ENCODE data around the gene NPAT. TPM values are rescaled to one million over a fixed set of nuclear protein-coding genes. Genes with fewer than 3 reads are reported as not detected.

The NPAT gene
- polyA plus RNA-seq, 1 donor from 2014 or later, result 10.8 TPM

DNA sequence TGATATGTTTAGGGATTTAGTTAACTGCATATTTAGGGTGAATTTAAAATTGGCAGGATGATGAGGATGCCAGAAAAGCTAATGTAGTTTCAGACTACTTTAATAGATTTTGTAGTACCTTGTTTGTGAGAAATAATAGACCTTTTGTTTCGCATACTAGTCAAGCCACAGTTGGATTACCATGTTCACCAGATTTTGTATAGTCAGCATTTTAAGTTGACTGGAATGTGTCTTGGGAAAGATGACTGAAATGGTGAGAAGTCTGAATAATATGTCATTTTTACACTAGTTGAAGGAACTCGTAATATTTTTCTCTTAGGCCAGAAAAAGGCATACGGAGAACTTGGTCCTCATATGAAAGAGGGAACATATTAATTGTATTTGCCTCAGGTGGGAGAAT, 23.9 kb upstream of the NPAT start:
- no peaks in the 10 kb centered on the region for H3F3A ChIP-seq (ENCODE audit: insufficient read depth, low read length, poor library complexity, severe bottlenecking)
- H3K9me2 ChIP-seq (ENCODE audit: insufficient read depth, low read length), result no peaks in the 10 kb centered on the region
- no peak overlapping the region for H2AFZ ChIP-seq (ENCODE audit: low read depth, low read length)
- no peak overlapping the region for H3K27ac ChIP-seq (ENCODE audit: low read length)
- no peaks in the 10 kb centered on the region for H3K79me2 ChIP-seq (replicated peaks; ENCODE audit: insufficient read depth, low read length)
- H4K20me1 ChIP-seq (ENCODE audit: insufficient read depth), result no peaks in the 10 kb centered on the region
- H3K9me3 ChIP-seq (ENCODE audit: low read length), result no peaks in the 10 kb centered on the region
- no peak overlapping the region for H3K4me3 ChIP-seq (ENCODE audit: low read length)
- no peak overlapping the region for H3K9ac ChIP-seq (ENCODE audit: low read length)
- H3K27me3 ChIP-seq (ENCODE audit: insufficient read depth, low read depth, low read length), result no peaks in the 10 kb centered on the region
- H3K36me3 ChIP-seq (ENCODE audit: insufficient read depth, low read length), result no peaks in the 10 kb centered on the region
- TF ChIP-seq TAF1 (IDR thresholded peaks at IDR 0.05; ENCODE audit: low read depth) (no peak), SMC3 (conservative IDR thresholded peaks at IDR 0.05; ENCODE audit: poor library complexity) (no peak), EZH2 (IDR thresholded peaks at IDR 0.05; ENCODE audit: borderline replicate concordance, insufficient read depth, low read length, poor library complexity, severe bottlenecking) (no peak), MXI1 (conservative IDR thresholded peaks at IDR 0.05; ENCODE audit: poor library complexity, severe bottlenecking) (no peak), EP300 (conservative IDR thresholded peaks at IDR 0.05; ENCODE audit: poor library complexity, severe bottlenecking) (no peak), RAD21 (conservative IDR thresholded peaks at IDR 0.05) (no peak), POLR2AphosphoS5 (IDR thresholded peaks at IDR 0.05) (no peak)
- TF ChIP-seq, protein P1, sequence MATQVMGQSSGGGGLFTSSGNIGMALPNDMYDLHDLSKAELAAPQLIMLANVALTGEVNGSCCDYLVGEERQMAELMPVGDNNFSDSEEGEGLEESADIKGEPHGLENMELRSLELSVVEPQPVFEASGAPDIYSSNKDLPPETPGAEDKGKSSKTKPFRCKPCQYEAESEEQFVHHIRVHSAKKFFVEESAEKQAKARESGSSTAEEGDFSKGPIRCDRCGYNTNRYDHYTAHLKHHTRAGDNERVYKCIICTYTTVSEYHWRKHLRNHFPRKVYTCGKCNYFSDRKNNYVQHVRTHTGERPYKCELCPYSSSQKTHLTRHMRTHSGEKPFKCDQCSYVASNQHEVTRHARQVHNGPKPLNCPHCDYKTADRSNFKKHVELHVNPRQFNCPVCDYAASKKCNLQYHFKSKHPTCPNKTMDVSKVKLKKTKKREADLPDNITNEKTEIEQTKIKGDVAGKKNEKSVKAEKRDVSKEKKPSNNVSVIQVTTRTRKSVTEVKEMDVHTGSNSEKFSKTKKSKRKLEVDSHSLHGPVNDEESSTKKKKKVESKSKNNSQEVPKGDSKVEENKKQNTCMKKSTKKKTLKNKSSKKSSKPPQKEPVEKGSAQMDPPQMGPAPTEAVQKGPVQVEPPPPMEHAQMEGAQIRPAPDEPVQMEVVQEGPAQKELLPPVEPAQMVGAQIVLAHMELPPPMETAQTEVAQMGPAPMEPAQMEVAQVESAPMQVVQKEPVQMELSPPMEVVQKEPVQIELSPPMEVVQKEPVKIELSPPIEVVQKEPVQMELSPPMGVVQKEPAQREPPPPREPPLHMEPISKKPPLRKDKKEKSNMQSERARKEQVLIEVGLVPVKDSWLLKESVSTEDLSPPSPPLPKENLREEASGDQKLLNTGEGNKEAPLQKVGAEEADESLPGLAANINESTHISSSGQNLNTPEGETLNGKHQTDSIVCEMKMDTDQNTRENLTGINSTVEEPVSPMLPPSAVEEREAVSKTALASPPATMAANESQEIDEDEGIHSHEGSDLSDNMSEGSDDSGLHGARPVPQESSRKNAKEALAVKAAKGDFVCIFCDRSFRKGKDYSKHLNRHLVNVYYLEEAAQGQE (IDR thresholded peaks at IDR 0.05; ENCODE audit: borderline replicate concordance), result no peak
- TF ChIP-seq, protein P2, sequence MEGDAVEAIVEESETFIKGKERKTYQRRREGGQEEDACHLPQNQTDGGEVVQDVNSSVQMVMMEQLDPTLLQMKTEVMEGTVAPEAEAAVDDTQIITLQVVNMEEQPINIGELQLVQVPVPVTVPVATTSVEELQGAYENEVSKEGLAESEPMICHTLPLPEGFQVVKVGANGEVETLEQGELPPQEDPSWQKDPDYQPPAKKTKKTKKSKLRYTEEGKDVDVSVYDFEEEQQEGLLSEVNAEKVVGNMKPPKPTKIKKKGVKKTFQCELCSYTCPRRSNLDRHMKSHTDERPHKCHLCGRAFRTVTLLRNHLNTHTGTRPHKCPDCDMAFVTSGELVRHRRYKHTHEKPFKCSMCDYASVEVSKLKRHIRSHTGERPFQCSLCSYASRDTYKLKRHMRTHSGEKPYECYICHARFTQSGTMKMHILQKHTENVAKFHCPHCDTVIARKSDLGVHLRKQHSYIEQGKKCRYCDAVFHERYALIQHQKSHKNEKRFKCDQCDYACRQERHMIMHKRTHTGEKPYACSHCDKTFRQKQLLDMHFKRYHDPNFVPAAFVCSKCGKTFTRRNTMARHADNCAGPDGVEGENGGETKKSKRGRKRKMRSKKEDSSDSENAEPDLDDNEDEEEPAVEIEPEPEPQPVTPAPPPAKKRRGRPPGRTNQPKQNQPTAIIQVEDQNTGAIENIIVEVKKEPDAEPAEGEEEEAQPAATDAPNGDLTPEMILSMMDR (IDR thresholded peaks at IDR 0.05; ENCODE audit: poor library complexity, severe bottlenecking), result no peak
- no peak overlapping the region for H3K4me2 ChIP-seq (ENCODE audit: low read length)

DNA sequence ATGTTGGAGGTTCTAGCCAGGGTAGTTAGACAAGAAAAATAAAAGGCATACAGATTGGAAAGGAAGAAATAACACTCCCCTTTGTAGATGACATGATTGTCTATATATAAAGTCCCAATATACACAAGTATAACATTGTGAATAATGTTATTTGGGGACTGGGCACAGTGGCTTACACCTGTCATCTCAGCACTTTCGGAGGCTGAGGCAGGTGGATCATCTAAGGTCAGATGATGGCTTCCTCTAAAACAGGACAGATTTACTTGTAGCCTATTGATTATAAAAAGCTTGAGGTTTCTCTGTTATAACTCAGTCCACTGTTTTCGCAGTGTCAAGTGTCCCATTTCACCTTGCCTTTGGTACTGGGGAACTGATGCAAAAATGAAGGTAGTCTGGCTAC, 20.0 kb upstream of the NPAT start:
- TF ChIP-seq TAF1 (IDR thresholded peaks at IDR 0.05; ENCODE audit: low read depth), result no peak
- no peak for TF ChIP-seq POLR2AphosphoS5 (IDR thresholded peaks at IDR 0.05)
- no peak for TF ChIP-seq EP300 (conservative IDR thresholded peaks at IDR 0.05; ENCODE audit: poor library complexity, severe bottlenecking)
- Histone ChIP-seq H3K4me3 (ENCODE audit: low read length) (no peak overlapping the region), H3K4me2 (ENCODE audit: low read length) (no peak overlapping the region), H4K20me1 (ENCODE audit: insufficient read depth) (no peaks in the 10 kb centered on the region), H3K36me3 (ENCODE audit: insufficient read depth, low read length) (no peaks in the 10 kb centered on the region), H3K27ac (ENCODE audit: low read length) (no peak overlapping the region), H3K27me3 (ENCODE audit: insufficient read depth, low read depth, low read length) (no peaks in the 10 kb centered on the region), H3K9me3 (ENCODE audit: low read length) (no peaks in the 10 kb centered on the region), H3F3A (ENCODE audit: insufficient read depth, low read length, poor library complexity, severe bottlenecking) (no peaks in the 10 kb centered on the region), H3K79me2 (replicated peaks; ENCODE audit: insufficient read depth, low read length) (no peaks in the 10 kb centered on the region), H3K9me2 (ENCODE audit: insufficient read depth, low read length) (no peaks in the 10 kb centered on the region), H2AFZ (ENCODE audit: low read depth, low read length) (no peak overlapping the region), H3K9ac (ENCODE audit: low read length) (no peak overlapping the region)
